GM13976 (cell line): Measurements from ENCODE around the gene GPR12.

Experiments used
- DNase-seq: peaks from one replicate; pipeline ENCODE4 v3.0.0; 2012; ENCODE audit warnings: low spot score
- in situ Hi-C: fragments of 300-500 bp; cut with MboI; formaldehyde crosslinking; loops from one replicate; pipeline ENCODE4 v1.12.0; 2022; ENCODE audit warnings: low sequenced_read_pairs, mixed read lengths, inconsistent platforms; ENCODE audit not compliant: unreplicated experiment
- TF ChIP-seq, protein P1 (sequence below): IDR thresholded peaks from 2 replicates; pipeline ENCODE4 v1.5.1; 2012; ENCODE audit warnings: borderline replicate concordance, mild to moderate bottlenecking; ENCODE audit not compliant: insufficient read depth; ENCODE audit errors: extremely low read depth, missing control alignments, control extremely low read depth

GPR12 gene, protein sequence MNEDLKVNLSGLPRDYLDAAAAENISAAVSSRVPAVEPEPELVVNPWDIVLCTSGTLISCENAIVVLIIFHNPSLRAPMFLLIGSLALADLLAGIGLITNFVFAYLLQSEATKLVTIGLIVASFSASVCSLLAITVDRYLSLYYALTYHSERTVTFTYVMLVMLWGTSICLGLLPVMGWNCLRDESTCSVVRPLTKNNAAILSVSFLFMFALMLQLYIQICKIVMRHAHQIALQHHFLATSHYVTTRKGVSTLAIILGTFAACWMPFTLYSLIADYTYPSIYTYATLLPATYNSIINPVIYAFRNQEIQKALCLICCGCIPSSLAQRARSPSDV

DNA sequence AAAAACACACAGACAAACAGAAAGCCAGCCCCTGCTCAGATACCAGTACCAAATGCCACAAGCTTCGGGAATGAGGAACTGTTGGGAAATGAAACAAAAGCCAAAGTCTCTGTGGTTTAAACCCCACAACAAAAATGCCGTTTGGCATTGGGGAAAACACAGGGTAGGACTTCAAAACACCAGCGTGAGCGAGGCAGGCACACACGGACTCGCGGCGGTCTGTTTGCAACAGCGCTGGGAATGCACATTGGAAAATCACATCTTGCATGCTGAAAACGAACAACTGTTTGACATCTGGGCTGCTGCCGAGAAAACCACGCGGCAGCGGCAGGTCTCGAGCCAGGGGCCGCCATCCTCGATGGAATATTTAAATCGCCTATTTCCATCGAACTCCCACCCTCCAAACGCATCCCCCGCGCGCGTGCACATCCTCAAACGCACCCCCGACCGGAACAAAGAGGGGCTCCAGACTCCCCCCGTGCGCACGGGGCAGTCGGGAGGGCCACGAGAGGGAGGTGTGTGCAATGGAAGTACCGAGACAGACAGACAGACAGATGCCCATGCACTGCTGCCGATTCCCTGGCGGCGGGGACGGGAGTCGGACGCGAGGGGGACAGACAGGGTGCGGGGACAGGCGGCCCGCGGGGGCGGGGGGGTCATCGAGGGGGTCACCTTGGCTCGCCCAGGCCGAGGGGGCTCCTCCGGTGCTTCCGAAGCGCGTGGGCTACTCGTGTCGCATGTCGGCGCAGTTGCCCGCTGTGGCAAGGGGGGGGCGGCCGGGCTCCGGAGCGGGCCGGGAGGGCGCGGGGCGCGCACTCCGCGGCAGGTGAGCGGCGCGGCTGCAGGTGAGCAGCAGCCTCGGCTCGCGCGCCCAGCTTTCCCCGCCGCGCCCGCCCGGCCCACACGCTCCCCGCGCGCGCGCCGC, at the start of gene GPR12:
Gene GPR12, minus strand, starts transcription at position 880 of the 925 bp plus-strand sequence. CDS start 959 bp downstream, outside the sequence.
- TF ChIP-seq, protein P1, sequence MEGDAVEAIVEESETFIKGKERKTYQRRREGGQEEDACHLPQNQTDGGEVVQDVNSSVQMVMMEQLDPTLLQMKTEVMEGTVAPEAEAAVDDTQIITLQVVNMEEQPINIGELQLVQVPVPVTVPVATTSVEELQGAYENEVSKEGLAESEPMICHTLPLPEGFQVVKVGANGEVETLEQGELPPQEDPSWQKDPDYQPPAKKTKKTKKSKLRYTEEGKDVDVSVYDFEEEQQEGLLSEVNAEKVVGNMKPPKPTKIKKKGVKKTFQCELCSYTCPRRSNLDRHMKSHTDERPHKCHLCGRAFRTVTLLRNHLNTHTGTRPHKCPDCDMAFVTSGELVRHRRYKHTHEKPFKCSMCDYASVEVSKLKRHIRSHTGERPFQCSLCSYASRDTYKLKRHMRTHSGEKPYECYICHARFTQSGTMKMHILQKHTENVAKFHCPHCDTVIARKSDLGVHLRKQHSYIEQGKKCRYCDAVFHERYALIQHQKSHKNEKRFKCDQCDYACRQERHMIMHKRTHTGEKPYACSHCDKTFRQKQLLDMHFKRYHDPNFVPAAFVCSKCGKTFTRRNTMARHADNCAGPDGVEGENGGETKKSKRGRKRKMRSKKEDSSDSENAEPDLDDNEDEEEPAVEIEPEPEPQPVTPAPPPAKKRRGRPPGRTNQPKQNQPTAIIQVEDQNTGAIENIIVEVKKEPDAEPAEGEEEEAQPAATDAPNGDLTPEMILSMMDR: no peak
- in situ Hi-C loops: no loop called here
- no peak for DNase-seq

DNA sequence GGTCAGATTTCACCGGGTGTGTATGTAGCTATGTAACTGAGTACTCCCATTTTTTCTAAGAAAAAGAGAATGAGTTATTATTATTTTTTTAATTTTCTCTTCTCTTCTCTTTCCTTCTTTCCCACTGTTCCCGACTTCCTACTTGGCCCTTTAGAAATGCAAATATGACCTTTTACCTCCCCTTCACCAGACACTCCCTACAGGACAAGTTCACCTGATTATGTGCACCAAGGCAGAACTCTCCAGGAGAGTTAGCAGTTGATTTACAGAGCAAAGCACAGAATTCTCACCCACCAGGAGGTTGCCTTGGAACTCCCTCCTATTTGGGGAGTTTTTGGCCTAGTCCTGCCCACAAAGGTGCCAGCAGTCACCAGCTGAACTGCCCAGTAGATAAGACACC, 49.5 kb upstream of the GPR12 start:
- in situ Hi-C loops: no loop called here
- DNase-seq: no peak
- TF ChIP-seq, protein P1: no peak

DNA sequence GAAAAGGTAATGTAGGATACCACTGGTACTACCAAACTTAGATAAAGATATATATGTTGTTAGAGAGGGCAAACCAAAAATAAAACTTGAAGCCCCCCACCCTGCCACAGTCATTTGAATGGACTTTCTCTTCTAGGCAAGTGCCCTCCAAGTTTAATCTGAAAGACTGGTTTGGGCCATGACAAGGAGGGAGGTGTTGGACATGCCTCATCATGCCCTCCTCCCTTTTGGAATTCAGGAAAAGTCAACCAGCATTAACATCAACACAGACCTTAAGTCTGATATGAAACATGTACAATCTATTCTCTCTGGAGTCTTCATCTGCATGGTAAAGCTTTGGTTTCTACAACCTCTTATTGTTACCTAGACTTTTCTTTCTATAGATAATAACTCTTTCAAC, 46.3 kb upstream of the GPR12 start:
- DNase-seq: no peak
- TF ChIP-seq, protein P1: no peak
- in situ Hi-C loops: no loop called here

DNA sequence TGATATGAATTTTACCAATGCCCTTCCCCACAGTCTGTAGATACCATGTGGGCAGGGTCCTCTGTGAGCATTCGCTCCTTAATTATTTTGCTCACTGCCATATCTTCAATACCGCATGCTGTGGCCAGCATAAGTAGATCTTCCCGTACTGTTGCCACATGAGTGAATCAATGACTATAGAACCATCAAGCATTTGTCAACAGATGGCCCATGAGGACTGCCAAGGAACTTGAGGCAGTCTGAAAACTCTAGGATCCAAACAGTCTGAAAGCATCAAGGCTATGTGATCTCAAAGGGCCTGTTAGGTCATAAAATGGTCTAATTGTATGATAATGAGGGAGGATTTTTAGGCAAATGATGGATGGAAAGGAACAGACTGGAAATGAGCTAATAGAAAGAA, 27.4 kb upstream of the GPR12 start:
- TF ChIP-seq, protein P1: no peak
- DNase-seq: no peak
- in situ Hi-C loops: no loop called here

DNA sequence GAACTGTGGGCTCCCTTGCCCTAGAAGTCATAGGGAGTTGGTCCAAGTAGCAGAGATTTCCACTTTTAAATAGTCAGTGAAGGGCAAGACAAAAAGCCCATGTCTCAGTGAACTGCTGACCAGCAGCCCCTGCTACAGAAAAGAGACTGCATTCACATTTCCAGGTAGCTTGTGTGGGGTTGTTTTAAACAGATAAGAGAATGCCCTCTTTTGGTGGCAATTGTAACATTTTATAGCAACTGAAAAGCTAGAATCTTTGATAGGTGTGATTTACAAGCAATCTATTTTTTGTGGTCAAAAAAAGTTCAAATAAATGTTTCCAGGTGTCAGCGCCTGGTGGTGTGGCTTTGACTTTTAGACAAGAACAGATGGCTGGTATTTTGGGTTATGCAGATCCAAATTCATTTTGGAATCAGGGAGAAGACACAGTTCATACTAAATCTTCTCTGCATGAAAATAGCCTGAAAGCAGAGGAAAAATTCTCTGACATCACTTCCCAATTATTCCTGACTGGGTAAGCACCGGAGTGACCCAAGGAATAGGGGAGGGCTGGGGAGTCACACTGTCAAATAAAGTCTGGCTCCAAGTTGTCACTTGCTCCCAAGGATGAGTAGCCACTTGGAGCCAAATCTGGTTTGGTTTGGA, 26.2 kb upstream of the GPR12 start:
- in situ Hi-C loops: no loop called here
- DNase-seq: no peak
- TF ChIP-seq, protein P1: no peak

DNA sequence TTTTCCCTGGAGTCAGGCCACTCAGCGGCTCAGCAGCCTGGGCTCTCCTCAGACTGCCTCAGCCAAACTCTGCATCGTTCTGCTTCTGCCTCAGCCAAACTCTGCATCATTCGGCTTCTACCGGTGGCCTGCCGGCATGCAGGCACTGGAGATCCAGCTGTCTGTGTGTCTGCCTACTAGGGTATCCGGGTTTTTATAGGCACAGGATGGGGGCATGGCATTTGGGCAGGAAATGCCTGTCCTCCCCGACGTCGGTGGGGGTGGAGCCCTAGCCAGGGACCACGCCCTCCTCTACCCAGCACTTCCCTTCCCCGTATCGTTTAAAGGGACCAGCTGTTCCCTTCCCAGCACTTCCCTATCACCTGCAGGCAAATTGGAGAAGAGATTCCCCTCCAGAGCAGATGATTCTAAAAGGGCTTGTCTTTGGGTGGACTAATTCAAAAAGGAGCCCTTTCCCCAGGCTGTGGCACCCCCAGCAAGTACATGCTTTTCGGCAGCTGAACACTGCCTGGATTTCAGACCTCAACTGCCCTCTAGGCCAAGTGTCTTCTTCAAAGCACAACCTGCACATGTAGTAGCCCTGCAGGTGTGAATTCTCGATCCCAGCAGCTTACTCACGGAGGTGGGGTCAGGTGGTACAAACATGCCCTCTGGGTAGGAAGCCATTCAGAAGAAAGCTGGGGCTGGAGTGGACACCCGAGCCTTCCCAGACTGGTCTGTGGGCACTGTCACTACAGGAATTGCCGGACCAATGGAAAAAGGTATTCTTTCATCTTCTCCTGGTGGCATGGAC, 25.4 kb upstream of the GPR12 start:
- no peak for DNase-seq

More for the DNA sequence above, 25.4 kb upstream of the GPR12 start:
- in situ Hi-C loops: no loop called here
- TF ChIP-seq, protein P1: no peak
